HG03280 (cell line): ENCODE data around the gene HOXD3.
A peak's percentile ranks its signal among the peaks of the same experiment; 100 is the strongest.

ENCODE experiments used
- ATAC-seq: cut with Tn5 transposase; IDR thresholded peaks from one replicate; pipeline ENCODE4 v1.9.1; 2021; ENCODE audit warnings: mild to moderate bottlenecking, moderate library complexity; ENCODE audit not compliant: unreplicated experiment

HOXD3 gene

GRCh38 chr2:176156807-176157498 lies at the start of gene HOXD3:
Gene HOXD3, plus strand, starts transcription at chr2:176157307. Its CDS starts 11,808 bp downstream, at chr2:176169115.
- no peak for ATAC-seq

GRCh38 chr2:176107731-176108181 lies 49.4 kb upstream of the HOXD3 start:
- no peak for ATAC-seq

- no peak for ATAC-seq
Measured at GRCh38 chr2:176109192-176109901, 47.8 kb upstream of the HOXD3 start.

- ATAC-seq, result no peak
Measured at GRCh38 chr2:176109946-176110345, 47.2 kb upstream of the HOXD3 start.

- ATAC-seq, result no peak
Measured at GRCh38 chr2:176110415-176111308, 46.4 kb upstream of the HOXD3 start.

GRCh38 chr2:176111309-176111663 lies 45.8 kb upstream of the HOXD3 start:
- peak; percentile 51 for ATAC-seq

- ATAC-seq, result no peak
Measured at GRCh38 chr2:176111846-176112374, 45.2 kb upstream of the HOXD3 start.

- ATAC-seq, result no peak
Measured at GRCh38 chr2:176112375-176113302, 44.5 kb upstream of the HOXD3 start.

GRCh38 chr2:176114120-176114929 lies 42.8 kb upstream of the HOXD3 start:
- no peak for ATAC-seq

GRCh38 chr2:176114930-176115625 lies 42.0 kb upstream of the HOXD3 start:
- no peak for ATAC-seq

GRCh38 chr2:176115883-176116813 lies 41.0 kb upstream of the HOXD3 start, which contains the start of gene HOXD10:
Gene HOXD10, plus strand, starts transcription at chr2:176116778. Its CDS starts 56 bp downstream, at chr2:176116834.
- no peak for ATAC-seq

GRCh38 chr2:176117162-176117822 lies 39.8 kb upstream of the HOXD3 start:
- ATAC-seq, result no peak

GRCh38 chr2:176117823-176118371 lies 39.2 kb upstream of the HOXD3 start:
- ATAC-seq, result no peak

GRCh38 chr2:176118601-176119339 lies 38.3 kb upstream of the HOXD3 start:
- no peak for ATAC-seq

- ATAC-seq, result no peak
Measured at GRCh38 chr2:176120364-176121189, 36.5 kb upstream of the HOXD3 start.
